HG03280 (cell line): Measurements from ENCODE around the gene HPD.
"Not testable (repeated sequence)": the region's sequence is repeated elsewhere in the genome, so short reads cannot be mapped to it uniquely, and the experiment has no call there.

Experiments
- ATAC-seq: cut with Tn5 transposase; IDR thresholded peaks from one replicate; pipeline ENCODE4 v1.9.1; 2021; ENCODE audit warnings: mild to moderate bottlenecking, moderate library complexity; ENCODE audit not compliant: unreplicated experiment

HPD gene

GRCh38 chr12:121869229-121869628 is 10.6 kb upstream of the HPD start:
- not testable (repeated sequence) for ATAC-seq

DNA sequence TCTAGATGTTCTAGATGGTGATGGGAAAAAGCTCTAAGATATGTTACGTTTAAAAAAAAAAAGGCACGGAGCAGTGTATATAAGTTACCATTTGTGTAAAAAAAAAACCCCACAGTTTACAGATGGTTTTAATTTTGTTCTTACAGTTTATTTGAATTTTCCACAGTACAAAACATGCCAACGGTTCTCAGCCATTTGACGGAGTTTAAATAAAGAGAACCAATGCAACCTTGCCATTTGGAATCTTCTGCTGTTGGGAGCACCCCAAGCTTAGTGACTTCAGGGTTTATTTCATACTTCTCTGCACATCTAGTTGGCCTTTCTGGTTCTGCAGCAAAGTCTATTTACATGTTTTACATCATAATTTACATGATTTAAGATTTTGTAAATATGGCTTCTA is 7.7 kb upstream of the HPD start:
- no peak for ATAC-seq

DNA sequence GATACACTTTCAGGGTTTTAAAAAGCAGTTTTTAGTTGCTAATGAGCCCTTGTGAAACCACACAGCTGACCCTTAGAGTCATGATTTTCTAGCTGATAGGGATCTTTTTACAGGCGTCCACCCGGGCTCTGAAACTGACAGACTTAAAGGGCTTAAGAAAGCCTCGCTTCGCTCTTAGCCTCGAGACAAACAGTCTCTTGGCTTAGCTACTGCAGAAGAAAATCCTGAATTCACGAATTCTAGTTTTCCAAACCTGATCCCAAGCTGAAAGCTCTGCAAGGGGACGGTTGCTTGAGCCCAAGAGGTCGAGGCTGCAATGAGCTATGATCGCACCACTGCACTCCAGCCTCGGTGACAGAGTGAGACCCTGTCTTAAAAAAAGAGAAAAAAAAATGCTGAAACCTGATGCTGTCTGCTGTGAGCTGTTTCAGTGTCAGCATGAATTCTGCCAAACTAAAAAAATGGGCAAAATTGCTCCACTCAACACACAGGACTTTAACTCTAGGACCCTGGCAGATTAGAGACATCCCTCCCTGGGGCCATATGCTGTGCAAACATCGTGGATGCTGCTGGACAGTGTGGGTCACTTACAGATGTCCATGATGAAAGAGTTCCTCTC is 3.1 kb upstream of the HPD start:
- no peak for ATAC-seq

DNA sequence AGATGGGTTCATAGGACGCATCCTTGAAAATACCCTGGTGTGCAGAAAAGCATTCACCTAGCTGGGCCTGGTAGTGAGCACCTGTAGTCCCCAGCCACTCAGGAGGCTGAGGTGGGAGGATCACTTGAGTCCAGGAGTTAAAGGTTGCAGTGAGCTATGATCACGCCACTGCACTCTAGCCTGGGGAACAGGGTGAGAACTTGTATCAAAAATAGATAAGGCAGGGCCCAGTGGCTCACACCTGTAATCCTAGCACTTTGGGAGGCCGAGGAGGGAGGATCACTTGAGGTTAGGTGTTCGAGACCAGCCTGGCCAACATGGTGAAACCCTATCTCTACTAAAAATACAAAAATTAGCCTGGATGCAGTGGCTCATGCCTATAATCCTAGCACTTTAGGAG is 2.0 kb upstream of the HPD start:
- ATAC-seq: not testable (repeated sequence)

DNA sequence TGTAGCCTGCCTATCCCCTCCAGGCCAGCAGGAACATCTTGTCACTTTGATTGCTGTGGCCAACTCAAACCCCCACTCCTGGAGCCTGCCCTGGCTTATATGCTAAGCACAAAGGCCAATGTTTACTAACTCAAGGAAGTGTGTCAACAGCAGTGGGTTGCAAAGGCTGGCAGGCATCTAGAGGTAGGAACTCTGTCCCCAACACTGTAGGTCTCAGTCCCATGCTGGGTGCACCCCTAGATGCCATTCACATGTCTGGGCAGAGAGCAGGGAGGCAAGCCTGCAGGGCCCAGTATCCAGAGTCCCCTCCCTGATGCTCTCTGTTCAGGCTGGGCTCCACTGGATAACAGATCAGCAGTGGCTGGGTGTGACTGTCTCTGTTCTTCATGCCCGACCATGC is 1.6 kb upstream of the HPD start:
- no peak for ATAC-seq

DNA sequence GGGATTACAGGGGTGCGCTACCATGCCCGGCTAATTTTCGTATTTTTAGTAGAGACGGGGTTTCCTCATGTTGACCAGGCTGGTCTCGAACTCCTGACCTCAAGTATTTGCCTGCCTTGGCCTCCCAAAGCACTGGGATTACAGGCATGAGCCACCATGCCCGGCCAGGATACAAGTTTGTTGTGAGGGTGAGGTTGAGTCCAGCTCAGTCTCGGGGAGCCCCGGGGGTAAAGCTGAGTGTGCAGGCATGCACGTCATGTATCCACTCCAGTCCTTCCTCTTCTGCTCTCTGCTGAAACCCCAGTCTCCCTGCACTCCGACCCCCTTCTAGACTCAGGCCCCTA is 369 bp downstream of the HPD start:
- ATAC-seq: no peak

DNA sequence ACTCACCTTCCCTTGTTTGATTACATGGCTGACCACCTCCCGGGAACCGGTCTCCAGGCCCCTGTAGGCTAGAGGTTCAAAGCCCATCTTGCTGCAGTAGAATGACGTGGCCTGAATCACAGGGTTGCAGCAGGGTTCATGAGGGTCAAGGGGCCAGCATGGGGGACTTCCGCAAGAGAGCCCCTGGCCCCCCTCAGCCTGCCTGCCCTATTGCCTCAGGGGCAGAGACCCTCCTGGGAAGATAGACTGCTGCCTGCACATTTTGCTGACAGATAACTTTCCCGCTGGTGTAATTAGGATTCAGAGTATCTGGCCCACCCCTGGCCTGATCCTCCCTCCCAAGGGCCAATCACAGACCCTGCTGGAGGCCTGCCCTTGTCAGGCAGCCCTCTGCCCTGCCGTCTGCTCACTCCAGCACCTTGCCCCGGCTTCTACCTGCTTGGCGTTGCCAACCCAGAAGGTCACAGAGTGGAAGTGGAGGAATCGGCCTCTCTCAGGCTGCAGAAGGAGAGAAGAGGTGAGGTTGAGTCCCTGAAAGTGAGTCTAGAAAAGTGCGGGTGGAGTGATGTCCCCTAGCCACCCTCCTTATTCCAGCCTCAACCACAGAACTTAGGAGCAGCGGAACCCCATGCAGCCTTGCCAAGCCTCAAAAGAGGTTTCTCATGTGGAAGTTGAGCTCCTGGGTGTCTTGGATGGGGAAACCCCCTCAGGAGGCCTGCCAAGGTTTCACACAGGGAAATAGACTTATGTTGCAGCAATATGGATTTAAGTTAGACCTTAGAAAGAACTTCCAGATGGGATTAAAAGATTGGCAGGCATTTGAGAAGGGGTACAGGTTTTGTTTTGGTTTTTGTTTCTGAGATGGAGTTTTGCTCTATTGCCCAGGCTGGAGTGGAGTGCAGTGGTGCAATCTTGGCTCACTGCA is 1.1 kb downstream of the HPD start:
- no peak for ATAC-seq

- ATAC-seq: not testable (repeated sequence)
Measured at GRCh38 chr12:121852392-121852791, 6.3 kb downstream of the HPD start.

DNA sequence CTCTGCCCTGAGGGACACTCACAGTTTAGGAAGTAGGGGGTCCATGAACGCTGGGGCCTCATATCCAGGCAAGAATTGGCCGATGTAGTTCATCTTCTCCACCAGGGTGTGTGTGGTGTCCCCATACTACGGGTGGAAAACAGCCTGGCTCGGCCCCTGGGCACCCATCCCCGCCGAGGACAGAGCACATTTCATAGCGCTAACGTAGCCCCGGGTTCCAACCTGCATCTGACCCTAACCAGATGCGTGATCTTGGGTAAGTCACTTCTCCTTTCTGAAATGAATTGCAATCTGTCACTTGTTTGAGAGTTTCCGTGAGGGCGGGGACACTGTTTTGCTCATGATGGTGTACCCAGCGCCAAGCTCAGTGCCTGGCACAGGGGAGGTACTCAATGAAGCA is 9.0 kb downstream of the HPD start:
- no peak for ATAC-seq

GRCh38 chr12:121849211-121849610 is 9.4 kb downstream of the HPD start:
- no peak for ATAC-seq

DNA sequence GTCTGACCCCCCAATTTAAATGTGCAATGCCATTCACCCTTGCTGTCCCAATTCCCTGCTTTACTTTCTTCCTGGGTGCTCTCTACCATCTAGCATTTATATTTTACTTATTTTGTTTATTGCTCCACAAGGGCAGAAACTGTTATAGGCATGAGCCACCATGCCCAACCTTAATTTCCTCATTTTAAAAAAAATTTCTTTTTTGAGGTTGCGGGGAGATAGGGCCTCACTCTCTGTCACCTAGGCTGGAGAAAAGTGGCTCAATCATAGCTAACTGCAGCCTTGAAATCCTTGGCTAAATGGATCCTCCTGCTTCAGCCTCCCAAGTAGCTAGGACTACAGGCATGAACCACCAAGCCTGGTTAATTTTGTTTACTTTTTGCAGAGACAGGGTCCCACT is 13.0 kb downstream of the HPD start:
- no peak for ATAC-seq

DNA sequence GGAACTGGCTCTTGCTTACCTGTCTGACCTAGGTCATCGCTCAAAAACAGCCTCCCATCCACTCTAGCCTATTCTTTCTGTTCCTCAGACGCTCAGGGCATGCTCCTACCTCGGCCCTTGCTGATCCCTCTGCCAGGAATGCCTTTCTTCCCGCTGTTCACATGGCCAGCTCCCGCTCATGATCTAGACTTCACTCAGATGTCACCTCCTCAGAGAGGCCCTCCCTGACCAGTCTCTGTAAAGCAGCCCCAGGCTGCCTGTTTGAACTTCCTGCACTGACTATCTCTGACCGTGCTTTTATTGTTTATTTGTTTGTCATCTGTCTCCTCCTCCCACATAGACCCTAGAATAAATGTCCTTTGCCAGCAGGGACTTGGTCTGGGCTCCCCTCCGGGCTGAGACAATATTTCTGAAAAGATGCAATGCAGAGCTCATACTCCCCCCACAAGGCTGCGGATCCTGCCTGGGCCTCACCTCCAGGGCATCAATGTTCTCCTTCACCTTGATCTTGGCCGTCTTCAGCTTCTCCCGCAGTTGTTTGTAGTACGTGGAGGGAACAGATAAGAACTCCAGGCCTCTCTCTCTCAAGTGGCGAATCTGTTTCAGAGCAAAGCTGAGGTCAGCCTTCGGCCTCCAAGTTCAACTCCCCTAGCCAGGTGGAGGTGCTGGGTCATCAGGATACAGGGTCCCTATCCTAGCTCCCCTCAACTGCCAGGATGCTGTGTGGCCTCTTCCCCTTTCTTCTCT is 15.2 kb downstream of the HPD start:
- ATAC-seq: no peak

- no peak for ATAC-seq
Measured at GRCh38 chr12:121839993-121840761, 18.5 kb downstream of the HPD start.

DNA sequence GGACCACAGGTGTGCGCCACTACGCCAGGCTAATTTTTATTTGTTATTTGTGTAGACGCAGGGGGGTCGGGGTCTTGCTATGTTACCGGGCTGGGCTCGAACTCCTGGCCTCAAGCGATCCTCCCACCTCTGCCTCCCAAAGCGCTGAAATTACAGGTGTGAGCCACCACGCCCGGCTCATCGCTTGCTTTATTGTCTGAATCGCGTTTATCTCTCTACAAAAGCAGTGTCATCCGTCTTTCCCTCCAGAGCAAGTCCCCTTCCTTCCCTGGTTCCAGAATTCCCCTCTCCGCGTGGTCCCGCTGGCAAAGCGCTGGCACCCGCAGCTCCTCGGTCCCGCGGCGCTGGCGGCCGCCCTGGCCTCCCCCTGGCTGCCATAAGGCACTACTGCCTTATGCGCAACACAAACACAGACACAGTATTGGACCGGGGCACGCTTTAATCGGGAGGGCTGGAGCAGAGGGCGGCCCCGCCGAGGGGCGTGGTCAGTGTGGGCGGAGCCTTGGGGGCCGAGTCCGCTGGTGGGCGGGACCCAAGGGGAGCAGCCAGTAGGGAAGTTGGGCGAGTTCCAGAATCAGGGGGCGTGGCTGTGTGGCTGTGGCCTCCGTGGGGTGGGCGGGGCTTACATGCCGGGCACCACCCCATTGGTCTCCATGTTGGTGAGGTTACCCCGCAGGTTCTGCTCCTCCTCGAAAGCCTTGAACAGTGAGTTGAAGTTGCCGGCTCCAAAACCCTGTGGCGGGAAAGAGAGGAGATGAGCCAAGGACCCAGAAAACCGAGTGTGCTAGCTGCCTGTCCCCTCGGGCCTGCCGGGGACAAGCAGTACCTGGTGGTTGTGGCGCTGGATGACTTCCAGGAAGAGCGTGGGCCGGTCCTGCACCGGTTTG is 19.3 kb downstream of the HPD start:
- ATAC-seq: peak; percentile 96

DNA sequence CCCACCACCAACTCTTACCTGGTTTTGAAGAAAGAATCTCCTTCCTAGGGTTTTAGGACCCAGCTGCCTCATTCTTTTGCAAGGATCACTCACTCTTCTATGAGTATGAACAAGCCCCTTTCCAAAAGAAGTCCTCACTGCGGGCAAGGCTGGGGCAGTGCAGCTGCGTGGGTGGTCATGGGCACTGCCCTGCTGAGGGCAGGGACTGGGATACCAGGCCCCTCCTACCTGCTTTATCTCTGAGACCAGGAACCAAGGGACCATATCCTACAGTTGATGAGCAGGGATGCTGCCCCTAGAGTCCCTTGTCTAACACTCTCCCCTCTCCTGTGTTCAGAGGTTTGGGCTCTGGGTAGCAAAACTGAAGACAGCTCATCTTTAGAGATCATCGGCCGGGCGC is 20.5 kb downstream of the HPD start:
- ATAC-seq: no peak

DNA sequence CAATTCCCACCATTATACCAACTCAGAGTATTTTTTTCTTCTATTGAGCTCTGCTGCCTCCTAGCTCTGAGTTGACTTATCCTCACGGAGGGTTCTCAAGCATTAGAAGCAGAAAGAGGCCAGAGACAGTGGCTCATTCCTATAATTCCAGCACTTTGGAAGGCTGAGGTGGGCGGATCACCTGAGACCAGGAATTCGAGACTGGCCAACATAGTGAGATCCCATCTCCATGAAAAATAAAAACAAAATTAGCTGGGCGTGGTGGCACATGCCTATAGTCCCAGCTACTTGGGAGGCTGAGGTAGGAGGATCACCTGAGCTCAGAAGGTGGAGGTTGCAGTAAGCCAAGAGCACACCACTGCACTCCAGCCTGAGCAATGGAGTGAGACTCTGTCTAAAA is 21.0 kb downstream of the HPD start:
- no peak for ATAC-seq

DNA sequence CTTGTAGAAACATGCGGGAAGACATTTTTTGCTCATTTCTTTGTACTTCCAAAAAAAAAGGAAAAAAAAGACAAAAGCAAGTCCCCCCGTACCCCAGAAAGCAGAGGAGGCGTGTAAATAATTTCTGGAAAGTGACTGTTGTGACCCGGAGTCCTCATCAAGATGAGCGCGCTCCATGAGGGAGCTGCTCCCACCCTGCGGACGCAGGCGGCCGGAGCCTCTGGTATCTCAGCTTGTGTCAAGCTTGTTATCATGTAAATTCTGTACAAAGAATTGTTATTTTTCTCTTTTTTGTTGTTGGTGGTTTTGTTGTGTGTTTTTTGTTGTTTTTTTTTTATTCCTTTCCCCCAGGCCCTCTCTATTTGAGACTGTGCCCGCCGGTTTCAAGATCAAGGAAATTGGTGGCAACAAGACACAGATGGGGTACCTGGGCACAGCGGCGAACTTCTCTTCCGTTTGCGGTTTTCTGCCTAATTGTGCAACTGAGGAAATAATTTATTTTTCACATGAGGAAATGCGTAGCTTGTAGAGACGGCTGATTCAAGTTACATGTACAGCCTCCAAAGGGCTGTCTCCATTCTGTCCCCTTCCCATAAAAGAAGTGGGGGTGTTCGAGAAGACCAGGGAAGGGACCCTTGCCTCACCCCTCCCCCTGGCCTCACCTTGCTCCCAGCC is 27.0 kb downstream of the HPD start:
- no peak for ATAC-seq

DNA sequence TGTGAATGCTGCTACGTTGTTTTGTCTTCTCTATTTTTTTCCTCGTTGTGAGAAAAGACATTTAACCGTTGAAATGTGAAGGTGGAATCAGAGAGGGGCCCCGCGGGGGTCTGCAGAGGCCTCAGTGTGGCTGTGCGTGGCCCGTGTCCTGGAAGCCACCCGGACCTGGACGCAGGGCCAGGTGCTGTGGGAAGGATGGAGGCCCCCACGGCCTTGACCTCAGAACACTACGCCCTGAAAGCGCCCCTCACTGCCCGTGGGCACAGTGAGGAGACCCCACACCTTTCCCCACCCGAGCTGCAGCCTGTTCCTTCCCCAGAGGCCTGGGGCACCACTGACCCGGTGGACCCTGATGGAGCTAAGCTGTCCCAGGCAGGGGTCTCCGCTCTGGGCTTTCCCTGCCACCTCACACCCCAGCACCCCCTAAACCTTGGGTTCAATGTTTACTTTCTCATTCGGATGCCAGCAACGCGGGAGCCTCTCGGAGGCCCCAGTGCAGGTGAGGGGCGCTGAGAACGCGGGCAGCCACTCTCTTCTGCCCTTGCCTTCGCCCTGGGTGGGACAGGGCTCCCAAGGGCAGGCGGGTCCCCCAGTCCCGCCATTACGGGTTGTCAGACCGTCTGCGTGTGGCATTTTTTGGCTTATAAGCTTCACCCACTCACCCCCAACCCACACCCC is 27.9 kb downstream of the HPD start:
- no peak for ATAC-seq

GRCh38 chr12:121830134-121830533 is 28.5 kb downstream of the HPD start:
- no peak for ATAC-seq
